PC-3 (cell line): Measurements from ENCODE around the gene SLC39A11.

ENCODE experiments used
- CTCF ChIP-seq: fragments of 300-600 bp; sonication (generic); conservative IDR thresholded peaks from 2 replicates; pipeline ENCODE4 v1.5.1; 2017; ENCODE audit warnings: antibody characterized with exemption, low read depth, mild to moderate bottlenecking, low read length
- EZH2 ChIP-seq: fragments of 300-600 bp; sonication (generic); IDR thresholded peaks from one replicate; pipeline ENCODE4 v1.6.1; 2017; ENCODE audit warnings: antibody characterized with exemption, mild to moderate bottlenecking, low read length; ENCODE audit not compliant: unreplicated experiment
- EZH2phosphoT487 ChIP-seq: fragments of 300-600 bp; sonication (generic); IDR thresholded peaks from 2 replicates; pipeline ENCODE4 v1.6.1; 2018; ENCODE audit warnings: mild to moderate bottlenecking, antibody characterized with exemption, low read length, borderline replicate concordance

GRCh38 chr17:72600934-72601333 is 491.6 kb downstream of the SLC39A11 start:
- TF ChIP-seq CTCF (no peak), EZH2 (no peak), EZH2phosphoT487 (no peak)
